Measurements from ENCODE around the gene HIBCH. TPM values are rescaled to one million over a fixed set of nuclear protein-coding genes. Genes with fewer than 3 reads are reported as not detected.
A peak's percentile ranks its signal among the peaks of the same experiment; 100 is the strongest.

Gene HIBCH
- total and polyA plus RNA-seq, 7 experiments from 2014 or later: 11.3 to 25.1 (median 23.9) TPM

GRCh38 chr2:190183539-190183938, 136.1 kb downstream of the HIBCH start:
- intact Hi-C loops (cut with micrococcal nuclease): no loop called here
- H3K36me3 Mint-ChIP-seq: peaks cover 0 to 4% (median 0%) of the 10 kb centered on the region in 5 donors
- no peak for DNase-seq
- H3K27me3 Mint-ChIP-seq: peaks cover 15 to 43% (median 18%) of the 10 kb centered on the region in 5 donors
- ATAC-seq: no peak
- no peak overlapping the region for H3K27ac Mint-ChIP-seq
- Histone ChIP-seq H3K36me3 (ENCODE audit: control insufficient read depth in 2 of 3, insufficient read depth in 3 of 3, low read length in 3 of 3) (no peaks in the 10 kb centered on the region), H3K27me3 (ENCODE audit: control insufficient read depth in 2 of 2, insufficient read depth in 2 of 2, low read length in 2 of 2) (peaks cover 0 to 8% of the 10 kb centered on the region in 2 donors), H3K4me1 (ENCODE audit: control insufficient read depth in 2 of 2, insufficient read depth in 2 of 2, low read length in 2 of 2) (no peaks in the 10 kb centered on the region), H3K27ac (ENCODE audit: low read depth, low read length) (no peak overlapping the region), H3K9me3 (ENCODE audit: control insufficient read depth in 2 of 3, low read length in 3 of 3) (no peaks in the 10 kb centered on the region), H3K4me3 (ENCODE audit: low read length) (no peak overlapping the region)
- peaks cover 4 to 14% (median 10%) of the 10 kb centered on the region in 7 donors for H3K4me1 Mint-ChIP-seq
- POLR2A ChIA-PET: no interaction called here
- CTCF ChIA-PET: no interaction called here
- no peak overlapping the region for H3K4me3 Mint-ChIP-seq
- no peaks in the 10 kb centered on the region for H3K9me3 Mint-ChIP-seq

GRCh38 chr2:190182071-190182524, 137.5 kb downstream of the HIBCH start:
- peak overlapping the region in 3 of 10 donors; percentile 46 to 67 (median 61) for H3K4me3 Mint-ChIP-seq
- H3K27ac Mint-ChIP-seq: no peak overlapping the region
- no peaks in the 10 kb centered on the region for H3K36me3 ChIP-seq (ENCODE audit: control insufficient read depth in 2 of 3, insufficient read depth in 3 of 3, low read length in 3 of 3)
- ATAC-seq (no peak), DNase-seq (no peak)
- H3K9me3 Mint-ChIP-seq: peaks cover 0 to 1% (median 0%) of the 10 kb centered on the region in 11 donors
- peaks cover 0 to 4% (median 3%) of the 10 kb centered on the region in 5 donors for H3K36me3 Mint-ChIP-seq
- no peak overlapping the region for H3K27ac ChIP-seq (ENCODE audit: low read depth, low read length)
- POLR2A ChIA-PET: no interaction called here
- intact Hi-C loops (cut with micrococcal nuclease): no loop called here
- no peaks in the 10 kb centered on the region for H3K4me1 ChIP-seq (ENCODE audit: control insufficient read depth in 2 of 2, insufficient read depth in 2 of 2, low read length in 2 of 2)
- H3K27me3 Mint-ChIP-seq: peaks cover 29 to 44% (median 31%) of the 10 kb centered on the region in 5 donors
- H3K9me3 ChIP-seq (ENCODE audit: control insufficient read depth in 2 of 3, low read length in 3 of 3): no peaks in the 10 kb centered on the region
- CTCF ChIA-PET: no interaction called here
- H3K27me3 ChIP-seq (ENCODE audit: control insufficient read depth in 2 of 2, insufficient read depth in 2 of 2, low read length in 2 of 2): peaks cover 0 to 12% of the 10 kb centered on the region in 2 donors
- peaks cover 4 to 14% (median 10%) of the 10 kb centered on the region in 7 donors for H3K4me1 Mint-ChIP-seq
- H3K4me3 ChIP-seq (ENCODE audit: low read length): no peak overlapping the region

DNA sequence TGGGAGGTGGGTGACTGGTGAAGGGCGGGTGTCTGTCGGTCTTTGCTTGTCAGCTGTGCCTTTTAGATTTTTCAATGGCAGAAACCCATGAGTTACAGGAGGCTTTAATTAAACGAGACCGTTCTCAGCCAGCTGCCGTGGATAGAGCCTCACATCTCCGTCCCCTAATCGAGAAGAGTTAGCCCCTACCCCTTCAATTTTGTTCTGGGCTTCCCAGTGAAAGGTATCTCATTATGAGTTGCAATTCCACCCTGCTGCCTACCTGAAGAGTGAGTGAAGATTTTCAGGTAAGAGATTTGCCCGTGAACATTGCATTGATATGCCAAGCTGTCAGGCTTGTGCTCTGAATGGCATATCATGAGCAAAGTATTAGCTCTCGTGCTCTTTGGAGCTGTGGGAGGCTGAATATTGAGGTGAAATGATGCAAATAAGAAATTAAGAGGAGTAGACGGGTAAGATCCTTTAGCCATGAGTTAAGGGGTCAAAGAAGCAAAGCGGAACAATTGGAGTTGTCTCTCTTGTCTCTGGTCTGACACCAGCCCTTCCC, 138.4 kb downstream of the HIBCH start:
- Histone ChIP-seq H3K9me3 (ENCODE audit: control insufficient read depth in 2 of 3, low read length in 3 of 3) (no peaks in the 10 kb centered on the region), H3K27me3 (ENCODE audit: control insufficient read depth in 2 of 2, insufficient read depth in 2 of 2, low read length in 2 of 2) (peaks cover 0 to 12% of the 10 kb centered on the region in 2 donors), H3K4me3 (ENCODE audit: low read length) (no peak overlapping the region), H3K4me1 (ENCODE audit: control insufficient read depth in 2 of 2, insufficient read depth in 2 of 2, low read length in 2 of 2) (no peaks in the 10 kb centered on the region), H3K36me3 (ENCODE audit: control insufficient read depth in 2 of 3, insufficient read depth in 3 of 3, low read length in 3 of 3) (no peaks in the 10 kb centered on the region), H3K27ac (ENCODE audit: low read depth, low read length) (no peak overlapping the region)
- H3K27me3 Mint-ChIP-seq: peaks cover 31 to 44% (median 36%) of the 10 kb centered on the region in 5 donors
- peaks cover 4 to 14% (median 10%) of the 10 kb centered on the region in 7 donors for H3K4me1 Mint-ChIP-seq
- intact Hi-C loops (cut with micrococcal nuclease): no loop called here
- no peak overlapping the region for H3K27ac Mint-ChIP-seq
- ChIA-PET POLR2A (no interaction called here), CTCF (no interaction called here)
- DNase-seq (no peak), ATAC-seq (no peak)
- peaks cover 0 to 5% (median 4%) of the 10 kb centered on the region in 5 donors for H3K36me3 Mint-ChIP-seq
- H3K4me3 Mint-ChIP-seq: peak overlapping the region; percentile 46 to 83 (median 66)
- peaks cover 0 to 1% (median 0%) of the 10 kb centered on the region in 11 donors for H3K9me3 Mint-ChIP-seq

- Mint-ChIP-seq H3K4me3 (peak overlapping the region; percentile 46 to 83 (median 70)), H3K27me3 (peaks cover 31 to 44% (median 41%) of the 10 kb centered on the region in 5 donors), H3K27ac (no peak overlapping the region), H3K9me3 (peaks cover 0 to 1% (median 0%) of the 10 kb centered on the region in 11 donors), H3K36me3 (peaks cover 0 to 5% (median 4%) of the 10 kb centered on the region in 5 donors), H3K4me1 (peaks cover 4 to 14% (median 10%) of the 10 kb centered on the region in 7 donors)
- H3K4me3 ChIP-seq (ENCODE audit: low read length): peak overlapping the region; percentile 47
- no peaks in the 10 kb centered on the region for H3K4me1 ChIP-seq (ENCODE audit: control insufficient read depth in 2 of 2, insufficient read depth in 2 of 2, low read length in 2 of 2)
- ChIA-PET CTCF (no interaction called here), POLR2A (no interaction called here)
- ATAC-seq (peak; percentile 65), DNase-seq (peak in 7 of 9 donors; percentile 7 to 33 (median 12))
- no peaks in the 10 kb centered on the region for H3K36me3 ChIP-seq (ENCODE audit: control insufficient read depth in 2 of 3, insufficient read depth in 3 of 3, low read length in 3 of 3)
- peaks cover 0 to 12% of the 10 kb centered on the region in 2 donors for H3K27me3 ChIP-seq (ENCODE audit: control insufficient read depth in 2 of 2, insufficient read depth in 2 of 2, low read length in 2 of 2)
- no peaks in the 10 kb centered on the region for H3K9me3 ChIP-seq (ENCODE audit: control insufficient read depth in 2 of 3, low read length in 3 of 3)
- H3K27ac ChIP-seq (ENCODE audit: low read depth, low read length): no peak overlapping the region
- intact Hi-C loops (cut with micrococcal nuclease): no loop called here
Measured at GRCh38 chr2:190180313-190181122, 139.1 kb downstream of the HIBCH start.

DNA sequence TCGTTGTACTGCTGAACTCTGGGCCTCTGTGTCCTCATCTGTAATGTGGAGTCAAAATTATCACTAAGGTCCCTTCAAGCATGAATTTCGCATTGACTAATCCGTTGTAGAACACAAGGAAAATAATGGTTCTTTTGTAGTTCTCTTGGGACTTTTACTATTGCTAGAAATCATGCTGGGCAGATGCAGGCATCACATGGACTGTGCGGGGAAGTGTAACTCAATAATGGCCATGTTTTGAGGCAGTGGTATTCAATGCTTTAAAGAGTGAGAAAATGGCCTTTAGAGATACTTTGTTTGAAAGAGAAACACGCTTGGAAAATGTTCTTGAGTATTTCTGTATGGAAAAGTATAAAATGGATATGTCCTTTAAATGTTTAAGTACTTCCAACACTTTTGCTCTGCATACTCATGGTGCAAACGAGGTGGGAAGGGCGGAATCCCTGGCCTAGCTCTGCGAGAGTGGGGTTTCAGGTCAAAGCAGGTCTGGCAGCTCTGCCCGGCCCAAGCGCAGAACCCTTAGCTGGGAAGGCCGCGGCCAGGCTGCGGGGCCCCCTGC, 139.8 kb downstream of the HIBCH start:
- Histone ChIP-seq H3K36me3 (ENCODE audit: control insufficient read depth in 2 of 3, insufficient read depth in 3 of 3, low read length in 3 of 3) (no peaks in the 10 kb centered on the region), H3K27me3 (ENCODE audit: control insufficient read depth in 2 of 2, insufficient read depth in 2 of 2, low read length in 2 of 2) (peaks cover 0 to 12% of the 10 kb centered on the region in 2 donors), H3K27ac (ENCODE audit: low read depth, low read length) (no peak overlapping the region), H3K9me3 (ENCODE audit: control insufficient read depth in 2 of 3, low read length in 3 of 3) (no peaks in the 10 kb centered on the region), H3K4me1 (ENCODE audit: control insufficient read depth in 2 of 2, insufficient read depth in 2 of 2, low read length in 2 of 2) (no peaks in the 10 kb centered on the region), H3K4me3 (ENCODE audit: low read length) (peak overlapping the region; percentile 47)
- POLR2A ChIA-PET: no interaction called here
- ATAC-seq (no peak), DNase-seq (no peak)
- Mint-ChIP-seq H3K27ac (no peak overlapping the region), H3K4me1 (peaks cover 4 to 14% (median 10%) of the 10 kb centered on the region in 7 donors), H3K9me3 (peaks cover 0 to 1% (median 0%) of the 10 kb centered on the region in 11 donors), H3K27me3 (peaks cover 31 to 44% (median 41%) of the 10 kb centered on the region in 5 donors), H3K4me3 (peak overlapping the region; percentile 44 to 86 (median 70)), H3K36me3 (peaks cover 0 to 7% (median 4%) of the 10 kb centered on the region in 5 donors)
- CTCF ChIA-PET: no interaction called here
- intact Hi-C loops (cut with micrococcal nuclease): no loop called here

DNA sequence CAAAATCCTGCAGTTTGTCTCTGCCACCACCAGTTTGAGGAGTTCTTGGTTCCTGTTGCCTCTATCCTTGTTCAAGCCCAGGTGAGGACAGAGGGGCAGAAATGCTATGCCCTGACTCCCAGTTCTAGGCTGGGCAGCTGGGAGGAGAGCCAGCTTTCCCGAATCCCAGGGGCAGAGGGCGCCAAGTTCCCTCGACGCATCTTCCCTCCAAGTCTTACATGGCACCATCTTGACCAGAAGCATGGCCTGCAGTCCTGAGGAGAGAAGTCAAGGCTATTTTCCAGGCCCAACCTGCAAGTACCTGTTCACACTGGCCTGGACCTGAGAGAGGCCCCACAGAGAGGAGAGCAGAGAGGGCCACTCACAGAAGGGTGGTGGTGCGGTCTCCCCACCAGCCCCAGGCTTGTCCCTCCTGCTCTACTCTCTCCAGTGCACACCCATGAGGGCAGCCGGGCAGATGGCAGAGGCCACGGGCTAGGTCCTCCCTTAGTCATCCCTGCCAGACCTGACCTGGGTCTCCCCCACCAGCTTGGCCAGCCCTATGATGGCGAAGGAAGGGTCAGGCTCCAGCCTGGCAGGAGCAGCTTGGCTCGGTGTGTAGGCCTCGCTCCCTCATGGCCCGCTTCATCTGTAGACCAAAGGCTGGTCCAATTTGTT, 141.4 kb downstream of the HIBCH start:
- Histone ChIP-seq H3K4me3 (ENCODE audit: low read length) (no peak overlapping the region), H3K36me3 (ENCODE audit: control insufficient read depth in 2 of 3, insufficient read depth in 3 of 3, low read length in 3 of 3) (no peaks in the 10 kb centered on the region), H3K4me1 (ENCODE audit: control insufficient read depth in 2 of 2, insufficient read depth in 2 of 2, low read length in 2 of 2) (no peaks in the 10 kb centered on the region), H3K9me3 (ENCODE audit: control insufficient read depth in 2 of 3, low read length in 3 of 3) (no peaks in the 10 kb centered on the region), H3K27ac (ENCODE audit: low read depth, low read length) (no peak overlapping the region), H3K27me3 (ENCODE audit: control insufficient read depth in 2 of 2, insufficient read depth in 2 of 2, low read length in 2 of 2) (peaks cover 0 to 12% of the 10 kb centered on the region in 2 donors)
- peaks cover 0 to 13% (median 6%) of the 10 kb centered on the region in 11 donors for H3K9me3 Mint-ChIP-seq
- no peak overlapping the region for H3K4me3 Mint-ChIP-seq
- intact Hi-C loops (cut with micrococcal nuclease): no loop called here
- CTCF ChIA-PET: no interaction called here
- DNase-seq: no peak
- peaks cover 4 to 14% (median 9%) of the 10 kb centered on the region in 7 donors for H3K4me1 Mint-ChIP-seq
- ATAC-seq: no peak
- POLR2A ChIA-PET: no interaction called here
- H3K27me3 Mint-ChIP-seq: peaks cover 31 to 50% (median 34%) of the 10 kb centered on the region in 5 donors
- H3K27ac Mint-ChIP-seq: no peak overlapping the region
- H3K36me3 Mint-ChIP-seq: peaks cover 0 to 17% (median 12%) of the 10 kb centered on the region in 5 donors

Measured in naive thymus-derived CD4-positive, alpha-beta T cell (primary cell).